WERI-Rb-1 (cell line): ENCODE measurements around the gene KATNA1.
A peak's percentile ranks its signal among the peaks of the same experiment; 100 is the strongest.

Experiments
- DNase-seq: peaks from one replicate; pipeline ENCODE4 v3.0.0-alpha.2; 2020
- H3K27ac ChIP-seq: fragments of 250-450 bp; sonication (Bioruptor Pico); 2 replicates; pipeline ENCODE4 v1.5.1; 2020; ENCODE audit warnings: mild to moderate bottlenecking, moderate library complexity
- H3K27me3 ChIP-seq: fragments of 250-450 bp; sonication (Bioruptor Pico); 2 replicates; pipeline ENCODE4 v1.5.1; 2021; ENCODE audit warnings: mild to moderate bottlenecking, low read depth, moderate library complexity; ENCODE audit not compliant: insufficient read depth, severe bottlenecking
- H3K36me3 ChIP-seq: fragments of 250-450 bp; sonication (Bioruptor Pico); 2 replicates; pipeline ENCODE4 v1.5.1; 2020; ENCODE audit warnings: mild to moderate bottlenecking, moderate library complexity
- H3K4me3 ChIP-seq: 2 replicates; pipeline ENCODE4 v1.5.1; 2011; ENCODE audit warnings: low read depth, mild to moderate bottlenecking, control low read depth, low read length
- H3K9me3 ChIP-seq: fragments of 250-450 bp; sonication (Bioruptor Pico); 2 replicates; pipeline ENCODE4 v1.5.1; 2021; ENCODE audit warnings: mild to moderate bottlenecking, moderate library complexity; ENCODE audit not compliant: severe bottlenecking
- CTCF ChIP-seq: IDR thresholded peaks from 2 replicates; pipeline ENCODE4 v1.5.1; 2011; ENCODE audit warnings: low read depth, mild to moderate bottlenecking, control low read depth, inconsistent platforms, low read length

The KATNA1 gene

DNA sequence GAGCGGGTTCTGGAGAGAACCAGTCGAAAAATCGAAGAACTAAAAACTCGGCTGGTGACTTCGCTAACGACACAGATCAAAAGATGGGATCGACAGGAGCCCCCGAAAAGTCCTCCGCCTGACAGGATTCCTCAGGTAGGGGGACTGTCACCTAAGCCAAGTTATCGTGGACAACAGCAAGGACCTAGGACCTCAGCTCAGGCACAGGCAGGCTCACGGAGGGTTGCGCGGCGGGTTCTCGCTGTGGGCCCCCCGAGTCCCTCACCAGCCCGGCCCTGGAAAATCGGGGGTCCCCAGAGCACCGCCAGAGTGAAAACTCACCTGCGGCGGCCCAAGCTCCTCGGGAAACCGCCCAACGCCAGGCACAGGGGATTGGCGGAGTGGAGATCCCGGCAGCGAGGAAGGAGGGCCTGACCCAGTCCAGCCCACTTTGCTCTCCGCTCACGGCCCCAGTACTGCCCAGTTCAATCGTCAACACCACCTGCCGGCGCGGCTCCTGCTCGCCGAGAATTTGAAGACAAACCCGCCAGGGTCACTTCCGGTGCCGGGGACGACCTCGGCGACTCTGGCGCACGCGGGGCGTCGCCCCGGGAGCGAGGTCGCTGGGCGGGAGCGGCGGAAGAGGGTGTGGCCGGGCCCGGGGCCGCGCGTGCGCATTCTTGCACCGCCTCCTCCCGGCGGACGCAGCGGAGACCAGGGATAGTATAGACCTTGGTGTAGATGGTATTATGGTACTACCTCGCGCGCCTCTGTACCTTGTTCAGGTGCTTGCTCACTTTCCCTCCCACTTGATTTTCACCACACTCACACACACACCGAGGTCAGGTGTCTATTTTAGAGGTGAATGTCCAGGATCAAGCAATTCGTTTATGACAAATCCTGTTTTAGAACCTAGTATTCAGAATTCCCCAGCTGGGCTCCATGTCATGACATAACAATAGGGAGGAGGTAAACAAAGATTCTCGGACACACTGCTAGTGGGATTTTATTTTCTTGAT lies at the start of gene KATNA1:
Gene KATNA1, minus strand, starts transcription at position 567 of the 998 bp plus-strand sequence. CDS start 10,167 bp downstream, outside the sequence.
- no peaks in the 10 kb centered on the region for H3K27me3 ChIP-seq
- H3K9me3 ChIP-seq = no peaks in the 10 kb centered on the region
- peak within 1 kb of the TSS; percentile 78 for H3K27ac ChIP-seq
- peak within 1 kb of the TSS; percentile 97 for H3K4me3 ChIP-seq
- no peak for TF ChIP-seq CTCF
- no peaks in the 10 kb centered on the region for H3K36me3 ChIP-seq
- peak; percentile 93 for DNase-seq

GRCh38 chr6:149698175-149698574 lies 49.7 kb upstream of the KATNA1 start:
- no peak for DNase-seq
- H3K27me3 ChIP-seq = no peaks in the 10 kb centered on the region
- no peak overlapping the region for H3K27ac ChIP-seq
- peaks cover 32% of the 10 kb centered on the region for H3K36me3 ChIP-seq
- no peak for TF ChIP-seq CTCF
- H3K9me3 ChIP-seq = no peaks in the 10 kb centered on the region
- H3K4me3 ChIP-seq = no peak overlapping the region

DNA sequence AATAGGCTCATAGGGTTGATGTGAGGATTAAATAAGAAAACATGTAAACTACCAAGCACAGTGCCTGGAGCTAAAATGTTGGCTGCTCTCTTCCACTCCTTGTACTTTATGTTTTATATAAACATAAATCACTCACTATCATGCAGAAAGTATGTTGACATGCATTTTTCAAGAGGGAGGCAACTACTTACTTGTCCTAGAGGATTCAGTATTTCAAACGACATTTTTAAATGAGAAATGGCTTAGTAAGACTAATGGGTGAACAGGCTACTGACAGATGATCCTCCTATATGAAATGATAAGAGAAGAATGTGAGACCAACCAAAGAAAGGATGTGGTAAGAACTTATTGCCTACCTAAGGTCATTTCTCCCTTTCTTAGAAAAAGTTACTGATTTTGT lies 48.4 kb upstream of the KATNA1 start:
- no peak overlapping the region for H3K4me3 ChIP-seq
- H3K27ac ChIP-seq = peak overlapping the region; percentile 16; the same call in 1 of the 2 replicates
- no peak for TF ChIP-seq CTCF
- H3K27me3 ChIP-seq = no peaks in the 10 kb centered on the region
- no peak for DNase-seq
- H3K9me3 ChIP-seq = no peaks in the 10 kb centered on the region
- H3K36me3 ChIP-seq = peaks cover 45% of the 10 kb centered on the region

GRCh38 chr6:149694921-149695320 lies 46.4 kb upstream of the KATNA1 start:
- H3K27me3 ChIP-seq = no peaks in the 10 kb centered on the region
- H3K4me3 ChIP-seq = no peak overlapping the region
- H3K36me3 ChIP-seq = peaks cover 43% of the 10 kb centered on the region
- peak; percentile 36 for DNase-seq
- H3K9me3 ChIP-seq = no peaks in the 10 kb centered on the region
- no peak for TF ChIP-seq CTCF
- H3K27ac ChIP-seq = peak overlapping the region; percentile 81

DNA sequence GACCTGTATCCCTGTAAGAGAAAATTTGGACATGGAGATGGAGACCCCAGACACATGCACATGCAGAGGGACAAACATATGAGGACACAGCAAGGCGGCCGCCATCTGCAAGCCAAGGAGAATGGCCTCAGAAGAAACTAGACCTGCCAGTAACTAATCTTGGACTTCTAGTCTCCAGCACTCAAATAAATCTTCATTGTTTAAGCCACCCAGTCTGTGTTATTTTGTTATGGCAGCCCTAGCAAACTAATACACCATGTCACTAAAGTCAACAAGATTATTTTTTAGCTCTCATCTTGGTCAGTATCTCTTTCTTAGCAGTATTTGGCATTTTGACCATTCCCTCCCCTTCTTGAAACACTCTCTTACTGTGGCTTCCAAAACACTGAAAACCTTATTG lies 42.7 kb upstream of the KATNA1 start:
- H3K27ac ChIP-seq = no peak overlapping the region
- H3K27me3 ChIP-seq = no peaks in the 10 kb centered on the region
- DNase-seq = no peak
- H3K4me3 ChIP-seq = no peak overlapping the region
- H3K36me3 ChIP-seq = peaks cover 42% of the 10 kb centered on the region
- no peaks in the 10 kb centered on the region for H3K9me3 ChIP-seq
- no peak for TF ChIP-seq CTCF
